Measurements from ENCODE around the gene FGFBP3. TPM values are rescaled to one million over a fixed set of nuclear protein-coding genes. Genes with fewer than 3 reads are reported as not detected.

Gene FGFBP3
- total RNA-seq, 1 donor from 2014 or later = 7.5 TPM

DNA sequence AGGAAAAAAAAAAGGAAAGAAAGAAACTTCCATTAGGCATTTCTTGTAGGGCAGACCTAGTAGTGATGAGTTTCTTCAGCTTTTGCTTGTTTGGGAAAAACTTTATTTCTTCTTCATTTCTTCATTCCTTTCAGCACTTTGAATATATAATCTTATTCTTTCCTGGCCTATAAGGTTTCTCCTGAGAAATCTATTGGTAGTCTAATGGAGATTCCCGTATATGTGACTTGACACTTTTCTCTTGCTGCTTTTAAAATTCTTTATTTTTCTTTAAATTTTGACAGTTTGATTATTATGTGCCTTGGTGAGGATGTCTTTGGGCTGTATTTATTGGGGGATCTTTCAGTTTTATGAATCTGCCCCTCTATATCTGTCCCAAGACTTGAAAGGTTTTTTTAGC, 10.4 kb upstream of the FGFBP3 start:
- Mint-ChIP-seq H3K4me3 (ENCODE audit: unreplicated experiment) (no peak overlapping the region), H3K9me3 (ENCODE audit: unreplicated experiment) (peaks cover 12% of the 10 kb centered on the region), H3K27ac (ENCODE audit: unreplicated experiment) (no peak overlapping the region), H3K4me1 (ENCODE audit: low read depth, unreplicated experiment) (peaks cover 5% of the 10 kb centered on the region), H3K27me3 (ENCODE audit: unreplicated experiment) (peaks cover 5% of the 10 kb centered on the region), H3K36me3 (ENCODE audit: unreplicated experiment) (peaks cover 4% of the 10 kb centered on the region)
- DNase-seq = no peak
- no peak for TF ChIP-seq CTCF (IDR thresholded peaks at IDR 0.05; ENCODE audit: partially characterized antibody, unreplicated experiment)

- H3K4me1 Mint-ChIP-seq (ENCODE audit: low read depth, unreplicated experiment) = peaks cover 5% of the 10 kb centered on the region
- no peak for DNase-seq
These were observed 1.2 kb upstream of the FGFBP3 start for GRCh38 chr10:91910467-91910866.

GRCh38 chr10:91908337-91909116, 759 bp downstream of the FGFBP3 start:
- TF ChIP-seq CTCF (IDR thresholded peaks at IDR 0.05; ENCODE audit: partially characterized antibody, unreplicated experiment) = no peak
- peak; percentile 84 for DNase-seq
- peaks cover 10% of the 10 kb centered on the region for H3K9me3 Mint-ChIP-seq (ENCODE audit: unreplicated experiment)
- H3K27ac Mint-ChIP-seq (ENCODE audit: unreplicated experiment) = peak overlapping the region; percentile 77
- H3K36me3 Mint-ChIP-seq (ENCODE audit: unreplicated experiment) = no peaks in the 10 kb centered on the region
- H3K4me1 Mint-ChIP-seq (ENCODE audit: low read depth, unreplicated experiment) = peaks cover 5% of the 10 kb centered on the region
- H3K27me3 Mint-ChIP-seq (ENCODE audit: unreplicated experiment) = peaks cover 12% of the 10 kb centered on the region
- peak overlapping the region; percentile 95 for H3K4me3 Mint-ChIP-seq (ENCODE audit: unreplicated experiment)

More at GRCh38 chr10:91910467-91910866, 1.2 kb upstream of the FGFBP3 start:
- Mint-ChIP-seq H3K4me3 (ENCODE audit: unreplicated experiment) (no peak overlapping the region), H3K9me3 (ENCODE audit: unreplicated experiment) (peaks cover 10% of the 10 kb centered on the region), H3K27me3 (ENCODE audit: unreplicated experiment) (peaks cover 12% of the 10 kb centered on the region), H3K36me3 (ENCODE audit: unreplicated experiment) (no peaks in the 10 kb centered on the region), H3K27ac (ENCODE audit: unreplicated experiment) (no peak overlapping the region)
- no peak for TF ChIP-seq CTCF (IDR thresholded peaks at IDR 0.05; ENCODE audit: partially characterized antibody, unreplicated experiment)

GRCh38 chr10:91907914-91908336, 1.4 kb downstream of the FGFBP3 start:
- no peak for TF ChIP-seq CTCF (IDR thresholded peaks at IDR 0.05; ENCODE audit: partially characterized antibody, unreplicated experiment)
- Mint-ChIP-seq H3K27ac (ENCODE audit: unreplicated experiment) (peak overlapping the region; percentile 78), H3K27me3 (ENCODE audit: unreplicated experiment) (peaks cover 12% of the 10 kb centered on the region), H3K4me3 (ENCODE audit: unreplicated experiment) (peak overlapping the region; percentile 93), H3K4me1 (ENCODE audit: low read depth, unreplicated experiment) (peaks cover 5% of the 10 kb centered on the region), H3K9me3 (ENCODE audit: unreplicated experiment) (peaks cover 10% of the 10 kb centered on the region), H3K36me3 (ENCODE audit: unreplicated experiment) (no peaks in the 10 kb centered on the region)
- DNase-seq = no peak

GRCh38 chr10:91907033-91907594, 2.2 kb downstream of the FGFBP3 start:
- no peak for DNase-seq
- no peaks in the 10 kb centered on the region for H3K36me3 Mint-ChIP-seq (ENCODE audit: unreplicated experiment)
- TF ChIP-seq CTCF (IDR thresholded peaks at IDR 0.05; ENCODE audit: partially characterized antibody, unreplicated experiment) = no peak
- no peak overlapping the region for H3K27ac Mint-ChIP-seq (ENCODE audit: unreplicated experiment)
- H3K9me3 Mint-ChIP-seq (ENCODE audit: unreplicated experiment) = peaks cover 10% of the 10 kb centered on the region
- H3K4me1 Mint-ChIP-seq (ENCODE audit: low read depth, unreplicated experiment) = peaks cover 5% of the 10 kb centered on the region
- peaks cover 12% of the 10 kb centered on the region for H3K27me3 Mint-ChIP-seq (ENCODE audit: unreplicated experiment)
- H3K4me3 Mint-ChIP-seq (ENCODE audit: unreplicated experiment) = peak overlapping the region; percentile 93
